Stomach smooth muscle (tissue), 2 donors: ENCODE measurements around the gene CRYBA2.

Source experiments
- H3K27ac ChIP-seq: one replicate; pipeline ENCODE4 v1.7.0; 2013; ENCODE audit warnings: mild to moderate bottlenecking, low read length, inconsistent platforms
- H3K27me3 ChIP-seq, 2 donors: one replicate each; pipeline ENCODE4 v1.7.0; 2013; ENCODE audit warnings: low read length in 2 of 2; ENCODE audit not compliant: insufficient read depth in 2 of 2, control insufficient read depth in 1 of 2
- H3K36me3 ChIP-seq, 2 donors: one replicate each; pipeline ENCODE4 v1.7.0; 2013; ENCODE audit warnings: low read length in 2 of 2; ENCODE audit not compliant: control insufficient read depth in 2 of 2, insufficient read depth in 2 of 2
- H3K4me1 ChIP-seq: one replicate; pipeline ENCODE4 v1.7.0; 2013; ENCODE audit warnings: low read length; ENCODE audit not compliant: control insufficient read depth, insufficient read depth
- H3K4me3 ChIP-seq, 2 donors: one replicate each; pipeline ENCODE4 v1.7.0; 2013; ENCODE audit warnings: low read length in 2 of 2
- H3K9ac ChIP-seq, 2 donors: one replicate each; pipeline ENCODE4 v1.7.0; 2013; ENCODE audit warnings: low read length in 2 of 2, mild to moderate bottlenecking in 1 of 2
- H3K9me3 ChIP-seq, 2 donors: one replicate each; pipeline ENCODE4 v1.7.0; 2013; ENCODE audit warnings: low read length in 2 of 2; ENCODE audit not compliant: control insufficient read depth in 2 of 2
- donor health status: healthy.
- donor health status: Pancreatic carcinoma.

The CRYBA2 gene

GRCh38 chr2:219030177-219030940, 37.1 kb upstream of the CRYBA2 start:
- Histone ChIP-seq H3K9me3 (no peaks in the 10 kb centered on the region), H3K4me1 (no peaks in the 10 kb centered on the region), H3K9ac (no peak overlapping the region), H3K4me3 (no peak overlapping the region), H3K27ac (no peak overlapping the region), H3K36me3 (no peaks in the 10 kb centered on the region), H3K27me3 (peaks cover 14 to 15% of the 10 kb centered on the region in 2 donors)

- H3K4me3 ChIP-seq = no peak overlapping the region
- H3K4me1 ChIP-seq = no peaks in the 10 kb centered on the region
- H3K27me3 ChIP-seq = peaks cover 14% of the 10 kb centered on the region in 2 donors
- H3K27ac ChIP-seq = no peak overlapping the region
- H3K9ac ChIP-seq = no peak overlapping the region
- no peaks in the 10 kb centered on the region for H3K9me3 ChIP-seq
- no peaks in the 10 kb centered on the region for H3K36me3 ChIP-seq
These were observed 36.6 kb upstream of the CRYBA2 start for GRCh38 chr2:219029829-219030165.

- Histone ChIP-seq H3K4me1 (no peaks in the 10 kb centered on the region), H3K36me3 (no peaks in the 10 kb centered on the region), H3K27ac (no peak overlapping the region), H3K27me3 (peaks cover 14% of the 10 kb centered on the region in 2 donors), H3K9me3 (no peaks in the 10 kb centered on the region), H3K9ac (no peak overlapping the region), H3K4me3 (no peak overlapping the region)
These were observed 36.0 kb upstream of the CRYBA2 start for GRCh38 chr2:219028996-219029828.

GRCh38 chr2:219028141-219028540, 34.9 kb upstream of the CRYBA2 start:
- Histone ChIP-seq H3K27me3 (peaks cover 14 to 15% of the 10 kb centered on the region in 2 donors), H3K4me1 (no peaks in the 10 kb centered on the region), H3K36me3 (no peaks in the 10 kb centered on the region), H3K4me3 (no peak overlapping the region), H3K9me3 (no peaks in the 10 kb centered on the region), H3K9ac (no peak overlapping the region), H3K27ac (no peak overlapping the region)

GRCh38 chr2:219027511-219028055, 34.4 kb upstream of the CRYBA2 start:
- Histone ChIP-seq H3K27me3 (peaks cover 12 to 21% of the 10 kb centered on the region in 2 donors), H3K27ac (no peak overlapping the region), H3K9ac (no peak overlapping the region)

GRCh38 chr2:219026946-219027345, 33.7 kb upstream of the CRYBA2 start:
- Histone ChIP-seq H3K9ac (no peak overlapping the region), H3K4me1 (no peaks in the 10 kb centered on the region), H3K27me3 (peaks cover 12 to 18% of the 10 kb centered on the region in 2 donors), H3K4me3 (no peak overlapping the region), H3K27ac (no peak overlapping the region), H3K9me3 (no peaks in the 10 kb centered on the region), H3K36me3 (no peaks in the 10 kb centered on the region)

More at GRCh38 chr2:219027511-219028055, 34.4 kb upstream of the CRYBA2 start:
- no peak overlapping the region for H3K4me3 ChIP-seq
- no peaks in the 10 kb centered on the region for H3K4me1 ChIP-seq
- H3K9me3 ChIP-seq = no peaks in the 10 kb centered on the region
- H3K36me3 ChIP-seq = no peaks in the 10 kb centered on the region

- no peaks in the 10 kb centered on the region for H3K36me3 ChIP-seq
- H3K4me3 ChIP-seq = no peak overlapping the region
- H3K27me3 ChIP-seq = peaks cover 9 to 16% of the 10 kb centered on the region in 2 donors
- no peaks in the 10 kb centered on the region for H3K4me1 ChIP-seq
- H3K27ac ChIP-seq = no peak overlapping the region
- H3K9me3 ChIP-seq = no peaks in the 10 kb centered on the region
- H3K9ac ChIP-seq = no peak overlapping the region
These were observed 32.7 kb upstream of the CRYBA2 start for GRCh38 chr2:219025637-219026585.

GRCh38 chr2:219024059-219024458, 30.8 kb upstream of the CRYBA2 start:
- Histone ChIP-seq H3K4me1 (no peaks in the 10 kb centered on the region), H3K9me3 (no peaks in the 10 kb centered on the region), H3K4me3 (no peak overlapping the region), H3K27ac (no peak overlapping the region), H3K27me3 (peaks cover 2 to 8% of the 10 kb centered on the region in 2 donors), H3K9ac (no peak overlapping the region), H3K36me3 (no peaks in the 10 kb centered on the region)

GRCh38 chr2:219023045-219023605, 29.9 kb upstream of the CRYBA2 start:
- Histone ChIP-seq H3K9me3 (no peaks in the 10 kb centered on the region), H3K9ac (no peak overlapping the region), H3K27me3 (peaks cover 2 to 8% of the 10 kb centered on the region in 2 donors), H3K4me3 (no peak overlapping the region), H3K36me3 (no peaks in the 10 kb centered on the region), H3K4me1 (no peaks in the 10 kb centered on the region), H3K27ac (no peak overlapping the region)

GRCh38 chr2:219022616-219023015, 29.4 kb upstream of the CRYBA2 start:
- H3K36me3 ChIP-seq = no peaks in the 10 kb centered on the region
- no peak overlapping the region for H3K27ac ChIP-seq
- H3K27me3 ChIP-seq = peaks cover 2 to 8% of the 10 kb centered on the region in 2 donors
- H3K4me1 ChIP-seq = peaks cover 2% of the 10 kb centered on the region
- H3K4me3 ChIP-seq = no peak overlapping the region
- H3K9me3 ChIP-seq = no peaks in the 10 kb centered on the region
- H3K9ac ChIP-seq = no peak overlapping the region
